ENCODE measurements around the gene RSPO3.

- no peak for TF ChIP-seq CTCF (IDR thresholded peaks at IDR 0.05)
- TF ChIP-seq POLR2A (IDR thresholded peaks at IDR 0.05; ENCODE audit: low read length): no peak
- TF ChIP-seq REST (IDR thresholded peaks at IDR 0.05): no peak
- TF ChIP-seq RAD21 (conservative IDR thresholded peaks at IDR 0.05 in 1 of 2, IDR thresholded peaks at IDR 0.05 in 1 of 2): no peak
- no peak for TF ChIP-seq CEBPB (IDR thresholded peaks at IDR 0.05)
- TF ChIP-seq MYC (IDR thresholded peaks at IDR 0.05; ENCODE audit: borderline replicate concordance, low read length): no peak
- TF ChIP-seq SREBF2 (IDR thresholded peaks at IDR 0.05): no peak
- TF ChIP-seq ZNF302 (CRISPR knock-in tag; IDR thresholded peaks at IDR 0.05): no peak
- TF ChIP-seq BHLHE40 (IDR thresholded peaks at IDR 0.05; ENCODE audit: low read depth, low read length): no peak
- TF ChIP-seq EP300 (IDR thresholded peaks at IDR 0.05): no peak
- TF ChIP-seq EHMT2 (IDR thresholded peaks at IDR 0.05; ENCODE audit: low read depth): no peak
- no peak for TF ChIP-seq KDM5A (IDR thresholded peaks at IDR 0.05)
- TF ChIP-seq CHD4 (IDR thresholded peaks at IDR 0.05; ENCODE audit: borderline replicate concordance): no peak
- TF ChIP-seq RNF2 (IDR thresholded peaks at IDR 0.05; ENCODE audit: borderline replicate concordance, low read depth): no peak
These were observed 4.2 kb upstream of the RSPO3 start for GRCh38 chr6:127114214-127114760.
